Measurements from ENCODE around the gene CTNNA2. TPM values are rescaled to one million over a fixed set of nuclear protein-coding genes. Genes with fewer than 3 reads are reported as not detected.

CTNNA2 gene
- total and polyA plus RNA-seq, 2 of the 8 experiments (the other 6 are each of a cell fraction or from before 2014, with no cell fraction given): 3.9 to 9.0 TPM

GRCh38 chr2:80078290-80079036 is 565.6 kb downstream of the CTNNA2 start:
- H4K5ac ChIP-seq (ENCODE audit: insufficient read length, low read depth, low read length): no peak overlapping the region
- no peaks in the 10 kb centered on the region for H3K79me1 ChIP-seq (ENCODE audit: low read depth, low read length)
- DNase-seq (ENCODE audit: low read depth in 1 of 2, low spot score in 2 of 2) (no peak), FAIRE-seq (no peak)
- H3K23me2 ChIP-seq (ENCODE audit: low read depth, low read length): no peaks in the 10 kb centered on the region; the same call in 1 of the 2 replicates
- H4K8ac ChIP-seq (ENCODE audit: extremely low read depth, insufficient read depth, low read length): no peak overlapping the region
- H3K56ac ChIP-seq (replicated peaks; ENCODE audit: insufficient read length, low read depth, low read length): no peak overlapping the region
- no peak overlapping the region for H3K4me3 ChIP-seq (ENCODE audit: extremely low read depth in 1 of 4, insufficient read depth in 2 of 4, low read depth in 3 of 4, low read length in 4 of 4)
- H3K4me1 ChIP-seq (replicated peaks in 1 of 4; ENCODE audit: control insufficient read depth in 3 of 4, insufficient read depth in 4 of 4, low read length in 3 of 4): no peaks in the 10 kb centered on the region
- no peak for TF ChIP-seq CTCF (IDR thresholded peaks at IDR 0.05; ENCODE audit: control extremely low read depth in 1 of 3, insufficient read depth in 1 of 3, low read depth in 1 of 3, low read length in 3 of 3)
- TF ChIP-seq SP1 (IDR thresholded peaks at IDR 0.05; ENCODE audit: low read depth, low read length): no peak
- WGBS, 2 experiments (ENCODE audit: extremely low coverage in 1 of 2, insufficient coverage in 1 of 2, insufficient read length in 1 of 2, insufficient replicate concordance in 2 of 2, low coverage in 1 of 2, low lambda C conversion rate in 2 of 2, missing lambda C conversion rate in 1 of 2): 93% methylated on average over 6 of the region's 6 CpGs; no CpG with 5 or more reads in 1 of the 2 experiments
- H3K4me2 ChIP-seq (ENCODE audit: insufficient read depth in 1 of 2, low read depth in 2 of 2, low read length in 2 of 2): no peak overlapping the region
- no peaks in the 10 kb centered on the region for H3K27me3 ChIP-seq (replicated peaks in 1 of 4; ENCODE audit: control insufficient read depth in 3 of 4, extremely low read depth in 1 of 4, insufficient read depth in 3 of 4, low read length in 3 of 4)
- no peak overlapping the region for H2BK12ac ChIP-seq (ENCODE audit: low read depth, low read length)
- H2BK20ac ChIP-seq (ENCODE audit: low read length): no peak overlapping the region
- ChIA-PET POLR2A (ENCODE audit: partially characterized antibody) (no interaction called here), CTCF (ENCODE audit: partially characterized antibody) (interaction anchor here (0.6 kb wide), 1 partner anchor 454 kb away, joined by 3 read pairs; no protein-coding TSS in a partner anchor)
- no peak overlapping the region for H3K9ac ChIP-seq (replicated peaks in 1 of 4; ENCODE audit: extremely low read depth in 1 of 4, low read depth in 3 of 4, low read length in 3 of 4)
- no peaks in the 10 kb centered on the region for H4K20me1 ChIP-seq (replicated peaks in 1 of 2; ENCODE audit: control insufficient read depth in 1 of 2, insufficient read depth in 2 of 2, low read length in 2 of 2)
- H2BK5ac ChIP-seq (ENCODE audit: low read depth, low read length): no peak overlapping the region
- no peak overlapping the region for H2AFZ ChIP-seq (ENCODE audit: low read length)
- no peak overlapping the region for H2BK15ac ChIP-seq (ENCODE audit: low read length)
- H3K9me3 ChIP-seq (ENCODE audit: insufficient read depth in 2 of 2, low read depth in 1 of 2, low read length in 1 of 2): no peaks in the 10 kb centered on the region
- H3K36me3 ChIP-seq (ENCODE audit: control insufficient read depth in 2 of 4, insufficient read depth in 4 of 4, low read length in 3 of 4): no peaks in the 10 kb centered on the region
- no peak overlapping the region for H3K4ac ChIP-seq (replicated peaks; ENCODE audit: insufficient read length, low read depth, low read length)
- H3K27ac ChIP-seq (ENCODE audit: low read depth, low read length): no peak overlapping the region
- no peak overlapping the region for H4K91ac ChIP-seq (replicated peaks; ENCODE audit: insufficient read length, low read length)
- H3K18ac ChIP-seq (ENCODE audit: extremely low read depth, low read length): no peak overlapping the region
- no peaks in the 10 kb centered on the region for H3K79me2 ChIP-seq (ENCODE audit: control insufficient read depth in 1 of 2, insufficient read depth in 2 of 2, low read length in 2 of 2)
- H3K14ac ChIP-seq (ENCODE audit: insufficient read length): no peak overlapping the region
- H2AK5ac ChIP-seq (ENCODE audit: low read depth, low read length): no peak overlapping the region
- no peak overlapping the region for H3K23ac ChIP-seq (ENCODE audit: insufficient read length)
- no peak overlapping the region for H2BK120ac ChIP-seq (replicated peaks; ENCODE audit: low read depth, low read length)

Data from H1 (cell line).